Measurements from ENCODE around the gene FSTL3. TPM values are rescaled to one million over a fixed set of nuclear protein-coding genes. Genes with fewer than 3 reads are reported as not detected.
"Not testable (repeated sequence)": the region's sequence is repeated elsewhere in the genome, so short reads cannot be mapped to it uniquely, and the experiment has no call there.

The FSTL3 gene
- total RNA-seq, 1 donor from 2014 or later = 312 TPM

GRCh38 chr19:723247-723646, 47.1 kb downstream of the FSTL3 start:
- H3K4me1 Mint-ChIP-seq (ENCODE audit: low read depth) = peaks cover 27% of the 10 kb centered on the region
- no peak overlapping the region for H3K27ac Mint-ChIP-seq (ENCODE audit: unreplicated experiment)
- no peak overlapping the region for H3K4me3 Mint-ChIP-seq (ENCODE audit: unreplicated experiment)
- H3K36me3 Mint-ChIP-seq (ENCODE audit: low read depth) = peaks cover 6% of the 10 kb centered on the region
- no peak for DNase-seq (ENCODE audit: low spot score)
- no peaks in the 10 kb centered on the region for H3K27me3 Mint-ChIP-seq (ENCODE audit: low read depth)
- no peaks in the 10 kb centered on the region for H3K9me3 Mint-ChIP-seq (ENCODE audit: low read depth)
- no peak for TF ChIP-seq CTCF (IDR thresholded peaks at IDR 0.05)

DNA sequence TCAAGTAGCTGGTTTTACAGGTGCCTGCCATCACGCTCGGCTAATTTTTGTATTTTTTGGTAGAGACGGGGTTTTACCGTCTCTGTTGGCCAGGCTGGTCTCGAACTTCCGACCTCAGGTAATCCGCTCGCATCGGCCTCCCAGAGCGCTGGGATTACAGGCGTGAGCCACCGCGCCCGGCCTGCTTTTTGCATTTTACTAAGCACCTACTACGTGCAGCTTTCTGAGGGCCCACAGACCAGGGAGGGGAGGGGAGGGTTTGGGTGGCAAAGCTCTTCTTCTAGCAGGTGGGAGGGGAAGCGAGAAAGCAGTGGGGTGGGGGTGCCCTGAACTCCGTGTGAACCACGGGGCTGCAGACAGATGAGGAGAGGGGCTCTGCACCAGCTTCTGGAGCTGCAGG, 47.5 kb downstream of the FSTL3 start:
- Mint-ChIP-seq H3K27me3 (ENCODE audit: low read depth) (no peaks in the 10 kb centered on the region), H3K9me3 (ENCODE audit: low read depth) (no peaks in the 10 kb centered on the region)

DNA sequence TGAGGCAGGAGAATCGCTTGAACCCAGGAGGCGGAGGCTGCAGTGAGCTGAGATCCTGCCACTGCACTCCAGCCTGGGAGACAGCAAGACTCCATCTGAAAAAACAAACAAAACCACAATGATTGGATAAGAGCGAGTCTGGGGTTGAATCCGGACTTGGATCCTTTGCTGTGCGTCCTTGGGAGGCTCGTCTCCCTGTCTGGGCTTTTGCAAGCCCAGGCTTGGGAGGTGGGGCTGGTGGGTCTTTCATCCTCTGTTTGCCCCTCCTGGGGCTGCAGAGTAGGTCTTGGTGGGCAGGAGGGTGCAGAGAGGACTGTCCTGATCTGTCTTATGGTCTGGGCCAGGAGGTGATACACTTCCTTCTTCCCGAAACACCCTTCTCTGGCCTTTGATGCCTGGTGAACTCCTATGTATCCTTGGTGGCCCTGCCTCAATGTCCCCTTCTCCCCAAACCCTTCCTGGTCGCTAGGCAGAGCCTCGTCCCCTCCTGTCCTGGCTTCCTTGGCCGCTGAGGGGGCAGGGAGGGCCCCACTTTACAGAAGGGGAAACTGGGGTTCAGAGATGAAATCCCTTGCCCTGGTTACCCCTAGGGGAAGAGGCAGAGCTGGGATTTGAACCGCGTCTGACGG, 49.4 kb downstream of the FSTL3 start:
- H3K4me3 Mint-ChIP-seq (ENCODE audit: unreplicated experiment) = no peak overlapping the region
- H3K9me3 Mint-ChIP-seq (ENCODE audit: low read depth) = no peaks in the 10 kb centered on the region
- no peak for DNase-seq (ENCODE audit: low spot score)
- H3K27ac Mint-ChIP-seq (ENCODE audit: unreplicated experiment) = no peak overlapping the region
- H3K4me1 Mint-ChIP-seq (ENCODE audit: low read depth) = peaks cover 22% of the 10 kb centered on the region
- no peaks in the 10 kb centered on the region for H3K27me3 Mint-ChIP-seq (ENCODE audit: low read depth)
- TF ChIP-seq CTCF (IDR thresholded peaks at IDR 0.05) = no peak
- peaks cover 9% of the 10 kb centered on the region for H3K36me3 Mint-ChIP-seq (ENCODE audit: low read depth)

More for the DNA sequence above, 47.5 kb downstream of the FSTL3 start:
- no peak overlapping the region for H3K27ac Mint-ChIP-seq (ENCODE audit: unreplicated experiment)
- no peak for DNase-seq (ENCODE audit: low spot score)
- H3K36me3 Mint-ChIP-seq (ENCODE audit: low read depth) = peaks cover 6% of the 10 kb centered on the region
- peaks cover 22% of the 10 kb centered on the region for H3K4me1 Mint-ChIP-seq (ENCODE audit: low read depth)
- H3K4me3 Mint-ChIP-seq (ENCODE audit: unreplicated experiment) = no peak overlapping the region
- TF ChIP-seq CTCF (IDR thresholded peaks at IDR 0.05) = no peak

GRCh38 chr19:726993-727956, 51.1 kb downstream of the FSTL3 start:
- Mint-ChIP-seq H3K9me3 (ENCODE audit: low read depth) (no peaks in the 10 kb centered on the region), H3K4me1 (ENCODE audit: low read depth) (peaks cover 17% of the 10 kb centered on the region), H3K27me3 (ENCODE audit: low read depth) (no peaks in the 10 kb centered on the region), H3K4me3 (ENCODE audit: unreplicated experiment) (no peak overlapping the region), H3K36me3 (ENCODE audit: low read depth) (peaks cover 13% of the 10 kb centered on the region), H3K27ac (ENCODE audit: unreplicated experiment) (peak overlapping the region; percentile 12)
- no peak for DNase-seq (ENCODE audit: low spot score)
- TF ChIP-seq CTCF (IDR thresholded peaks at IDR 0.05) = no peak

- DNase-seq (ENCODE audit: low spot score) = no peak
- TF ChIP-seq CTCF (IDR thresholded peaks at IDR 0.05) = no peak
- Mint-ChIP-seq H3K4me1 (ENCODE audit: low read depth) (peaks cover 11% of the 10 kb centered on the region), H3K36me3 (ENCODE audit: low read depth) (peaks cover 13% of the 10 kb centered on the region), H3K27me3 (ENCODE audit: low read depth) (no peaks in the 10 kb centered on the region), H3K4me3 (ENCODE audit: unreplicated experiment) (no peak overlapping the region), H3K9me3 (ENCODE audit: low read depth) (no peaks in the 10 kb centered on the region), H3K27ac (ENCODE audit: unreplicated experiment) (peak overlapping the region; percentile 27)
Measured at GRCh38 chr19:728011-728410, 51.8 kb downstream of the FSTL3 start.

DNA sequence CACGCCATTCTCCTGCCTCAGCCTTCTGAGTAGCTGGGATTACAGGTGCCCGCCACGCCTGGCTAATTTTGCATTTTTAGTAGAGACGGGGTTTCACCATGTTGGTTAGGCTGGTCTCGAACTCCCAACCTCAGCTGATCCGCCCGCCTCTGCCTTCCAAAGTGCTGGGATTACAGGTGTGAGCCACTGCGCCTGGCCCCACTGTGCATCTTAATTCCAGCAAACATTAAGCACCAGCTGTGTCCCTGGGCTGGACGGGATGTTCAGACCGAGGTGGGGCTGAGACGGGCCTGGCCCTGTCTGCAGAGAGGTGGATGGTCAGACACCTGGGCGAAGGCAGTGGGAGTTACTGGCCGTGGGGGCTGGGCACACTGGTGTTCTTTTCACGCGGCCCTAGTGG, 53.4 kb downstream of the FSTL3 start:
- H3K36me3 Mint-ChIP-seq (ENCODE audit: low read depth) = peaks cover 21% of the 10 kb centered on the region
- not testable (repeated sequence) for H3K27ac Mint-ChIP-seq (ENCODE audit: unreplicated experiment); H3K27me3 Mint-ChIP-seq (ENCODE audit: low read depth); DNase-seq (ENCODE audit: low spot score); H3K9me3 Mint-ChIP-seq (ENCODE audit: low read depth); H3K4me3 Mint-ChIP-seq (ENCODE audit: unreplicated experiment)
- peaks cover 16% of the 10 kb centered on the region for H3K4me1 Mint-ChIP-seq (ENCODE audit: low read depth)

Measured in chondrocyte (in vitro differentiated cells).